K562 treated with DMSO at 1 percent for 24 hours (cell line): ENCODE results near the gene DNM3. TPM values are rescaled to one million over a fixed set of nuclear protein-coding genes. Genes with fewer than 3 reads are reported as not detected.

ENCODE experiments used
- total RNA-seq: library from RNA; unstranded; fragments of 300-600 nt; gene quantifications from 2 replicates; pipeline ENCODE4 v1.2.3, GENCODE V29; 2022; ENCODE audit warnings: low read depth; ENCODE audit not compliant: insufficient read depth

DNM3 gene
- 1.6 TPM in 1 of 2 replicates, not detected in the other for total RNA-seq

GRCh38 chr1:171841050-171841910, at the start of gene DNM3:
DNM3 (plus strand) TSS chr1:171841498; CDS start chr1:171841657, 159 bp downstream.

DNA sequence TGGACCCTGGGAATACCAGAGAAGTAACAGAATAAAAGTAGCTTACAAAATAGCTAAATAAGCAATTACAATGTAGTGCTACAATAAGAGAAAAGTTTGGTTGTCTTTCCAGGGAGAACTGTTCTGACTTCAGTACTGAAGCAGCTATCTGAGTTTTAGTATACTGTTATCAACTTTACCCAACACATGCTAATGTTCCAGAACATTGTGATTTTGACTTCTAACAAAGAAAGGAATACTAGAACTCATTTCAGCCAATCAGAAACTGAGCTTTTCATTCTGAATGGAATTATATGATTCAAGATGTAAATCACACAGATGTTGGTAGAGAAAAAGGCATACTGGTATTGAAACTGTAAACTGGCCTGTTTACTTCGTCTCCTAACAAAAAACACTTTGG, 579.1 kb downstream of the DNM3 start, which contains the start of gene C1orf105:
C1orf105 (plus strand) TSS at position 301 of the 400 bp plus-strand sequence. CDS start 201 bp downstream, outside the sequence.

DNA sequence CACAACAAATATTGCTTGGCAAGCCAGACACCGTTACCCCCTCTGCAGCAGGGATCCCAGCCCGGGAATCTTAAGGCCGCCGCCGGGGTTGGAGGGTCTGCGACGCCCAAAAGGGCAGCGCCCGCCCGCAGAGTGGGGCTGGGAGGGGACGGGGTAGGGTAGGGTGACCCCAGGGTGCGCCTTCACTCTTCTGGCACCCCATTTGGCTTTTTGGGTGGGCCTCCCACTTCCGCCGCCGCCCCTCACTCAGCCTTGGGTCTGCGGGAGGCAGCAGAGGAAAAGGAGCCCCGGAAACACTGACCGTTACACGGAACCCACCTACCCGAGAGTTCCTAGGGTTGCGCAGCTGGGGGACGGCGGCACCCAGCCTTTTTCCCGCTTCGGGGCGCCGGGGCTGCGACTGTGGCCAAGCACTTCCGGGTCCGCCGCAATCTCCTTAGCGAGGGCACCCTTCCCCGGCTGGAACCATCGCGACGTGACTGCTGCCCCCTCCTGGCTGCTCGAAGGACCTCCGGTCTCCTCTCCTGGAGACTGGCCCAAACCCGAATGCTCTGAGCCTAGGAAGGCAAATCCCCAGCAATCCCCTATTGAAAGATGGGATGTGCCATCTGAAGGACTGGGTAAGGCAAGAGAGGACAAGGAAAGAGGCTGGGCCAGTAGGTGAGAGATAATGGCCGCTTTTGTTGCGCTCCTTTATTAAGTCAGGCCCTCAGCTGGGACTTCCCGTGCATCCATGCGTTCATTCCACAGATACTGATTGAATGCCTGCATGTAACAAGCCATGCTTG, 602.6 kb downstream of the DNM3 start, which contains the start of gene PIGC:
PIGC (minus strand) TSS at position 404 of the 788 bp plus-strand sequence. CDS start 1,447 bp downstream, outside the sequence.

Other genes starting within 250 kb of the DNM3 start
- gene MYOCOS, start 219.3 kb upstream of the DNM3 start, total RNA-seq: not detected in 2 replicates
- gene MYOC, start 188.8 kb upstream of the DNM3 start, total RNA-seq: 0.29 TPM in 1 of 2 replicates, not detected in the other
- gene VAMP4, start 99.4 kb upstream of the DNM3 start, total RNA-seq: 5.6 and 8.1 TPM in 2 replicates
- gene METTL13, start 59.8 kb upstream of the DNM3 start, total RNA-seq: 37.5 and 39.2 TPM in 2 replicates